HUES64 (cell line): ENCODE data around the gene TMEM114.

Source experiments
- H3K27ac ChIP-seq: 2 replicates; pipeline ENCODE4 v1.7.0; 2013; ENCODE audit warnings: low read depth, low read length, inconsistent platforms
- H3K27me3 ChIP-seq: 2 replicates; pipeline ENCODE4 v1.6.1; 2013; ENCODE audit warnings: mild to moderate bottlenecking, low read length; ENCODE audit not compliant: insufficient read depth
- H3K36me3 ChIP-seq: 2 replicates; pipeline ENCODE4 v1.6.1; 2013; ENCODE audit warnings: mild to moderate bottlenecking, low read length; ENCODE audit not compliant: insufficient read depth
- H3K4me1 ChIP-seq: 2 replicates; pipeline ENCODE4 v1.6.1; 2013; ENCODE audit warnings: mild to moderate bottlenecking, low read length, moderate library complexity; ENCODE audit not compliant: insufficient read depth
- H3K4me3 ChIP-seq: 2 replicates; pipeline ENCODE4 v1.5.1; 2013; ENCODE audit warnings: mild to moderate bottlenecking, low read length, moderate library complexity
- H3K9ac ChIP-seq: 2 replicates; pipeline ENCODE4 v1.6.1; 2013; ENCODE audit warnings: mild to moderate bottlenecking, low read depth, low read length
- H3K9me3 ChIP-seq: 2 replicates; pipeline ENCODE4 v1.6.1; 2013; ENCODE audit warnings: low read depth, low read length; ENCODE audit not compliant: insufficient read depth
- WGBS: fragments of 150-250, 120-280 bp; methylation state at CpG from one replicate; pipeline ENCODE4 v1.1.7; 2013; ENCODE audit warnings: missing lambda C conversion rate; 5-methylcytosine and 5-hydroxymethylcytosine counted together

The TMEM114 gene

DNA sequence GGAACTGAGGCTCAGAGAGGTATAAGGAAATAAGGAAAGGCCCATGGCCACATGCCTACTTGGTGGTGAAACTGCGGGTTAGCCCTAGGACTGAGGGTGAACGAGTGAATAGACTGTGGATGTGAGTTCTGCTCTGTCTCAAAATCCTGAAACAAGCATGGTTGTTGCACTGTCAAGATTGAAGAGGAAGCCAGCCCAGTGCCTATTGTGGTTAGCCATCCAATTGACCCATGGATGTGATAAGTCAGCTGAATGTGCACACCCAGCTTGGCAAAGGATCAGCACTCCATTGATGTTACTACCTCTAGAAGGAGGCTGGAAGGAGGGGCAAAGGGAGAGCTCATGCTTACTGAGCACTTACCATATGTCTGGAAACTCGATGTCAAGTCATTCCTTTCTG is 4.5 kb downstream of the TMEM114 start:
- Histone ChIP-seq H3K4me1 (peaks cover 3% of the 10 kb centered on the region; the same call in 1 of the 2 replicates), H3K27ac (no peak overlapping the region), H3K9me3 (no peaks in the 10 kb centered on the region), H3K4me3 (no peak overlapping the region), H3K27me3 (peaks cover 47% of the 10 kb centered on the region), H3K9ac (no peak overlapping the region), H3K36me3 (no peaks in the 10 kb centered on the region)
- 89% methylated on average over 3 of the region's 3 CpGs for WGBS

DNA sequence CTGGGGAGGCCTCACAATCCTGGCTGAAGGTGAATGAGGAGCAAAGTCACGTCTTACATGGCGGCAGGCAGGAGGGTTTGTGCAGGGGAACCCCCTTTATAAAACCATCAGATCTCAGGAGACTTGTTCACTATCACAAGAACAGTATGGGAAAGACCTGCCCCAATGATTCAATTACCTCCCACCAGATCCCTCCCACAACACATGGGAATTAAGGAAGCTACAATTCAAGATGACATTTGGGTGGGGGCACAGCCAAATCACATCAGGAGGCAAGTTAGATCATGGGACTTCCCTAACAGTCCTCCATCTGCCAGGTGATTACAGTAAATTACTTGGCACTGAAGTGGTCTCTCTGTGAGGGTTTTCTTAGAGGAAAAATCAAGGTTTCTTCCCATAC is 5.3 kb downstream of the TMEM114 start:
- Histone ChIP-seq H3K9me3 (no peaks in the 10 kb centered on the region), H3K27me3 (peaks cover 39% of the 10 kb centered on the region), H3K36me3 (no peaks in the 10 kb centered on the region), H3K4me3 (no peak overlapping the region), H3K27ac (no peak overlapping the region), H3K9ac (no peak overlapping the region), H3K4me1 (peaks cover 3% of the 10 kb centered on the region; the same call in 1 of the 2 replicates)
- WGBS = 64% methylated on average over 2 of the region's 2 CpGs

DNA sequence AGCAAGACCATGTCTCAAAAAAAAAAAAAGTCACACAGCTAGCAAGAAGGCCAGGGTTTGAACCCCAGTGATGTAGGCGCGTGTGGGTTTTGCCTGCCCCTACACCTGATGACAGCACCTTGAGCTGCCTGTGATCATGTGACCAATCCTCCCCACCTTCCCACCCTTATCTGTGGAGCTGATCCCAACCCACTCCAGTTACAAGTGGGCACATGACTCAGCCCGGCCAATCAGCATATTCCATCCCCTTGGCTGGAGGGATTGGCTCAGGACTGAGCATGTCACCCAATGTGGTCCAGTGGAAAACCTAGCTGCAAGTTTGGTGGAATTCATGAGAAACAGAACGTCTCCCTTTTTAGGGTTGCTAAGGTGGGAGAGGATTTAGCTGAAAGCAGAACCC is 6.6 kb downstream of the TMEM114 start:
- 82% methylated on average over 4 of the region's 4 CpGs for WGBS
- H3K27ac ChIP-seq = no peak overlapping the region
- no peak overlapping the region for H3K9ac ChIP-seq
- peaks cover 3% of the 10 kb centered on the region; the same call in 1 of the 2 replicates for H3K4me1 ChIP-seq
- no peaks in the 10 kb centered on the region for H3K36me3 ChIP-seq
- H3K9me3 ChIP-seq = no peaks in the 10 kb centered on the region
- H3K4me3 ChIP-seq = no peak overlapping the region
- H3K27me3 ChIP-seq = peaks cover 26% of the 10 kb centered on the region

DNA sequence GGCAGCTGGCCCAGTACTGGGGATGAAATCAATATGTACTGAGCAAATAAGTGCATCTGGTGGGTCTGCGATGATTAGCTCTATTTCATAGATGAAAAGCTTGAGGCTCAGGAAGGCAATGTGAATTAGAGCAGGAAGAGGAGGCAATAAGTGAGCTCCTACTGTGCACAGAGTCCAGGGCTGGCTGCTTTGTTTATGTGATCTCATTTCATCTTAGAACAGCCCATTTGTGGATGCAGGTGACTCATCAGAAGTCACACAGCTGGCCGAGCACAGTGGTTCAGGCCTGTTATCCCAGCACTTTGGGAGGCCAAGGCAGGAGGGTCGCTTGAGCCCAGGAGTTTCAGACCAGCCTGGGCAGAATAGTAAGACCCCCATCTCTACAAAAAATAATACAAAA is 7.1 kb downstream of the TMEM114 start:
- 93% methylated on average over 3 of the region's 3 CpGs for WGBS
- H3K4me1 ChIP-seq = peaks cover under 1% of the 10 kb centered on the region; the same call in 1 of the 2 replicates
- H3K9me3 ChIP-seq = no peaks in the 10 kb centered on the region
- no peak overlapping the region for H3K4me3 ChIP-seq
- H3K36me3 ChIP-seq = no peaks in the 10 kb centered on the region
- peaks cover 21% of the 10 kb centered on the region for H3K27me3 ChIP-seq
- H3K9ac ChIP-seq = no peak overlapping the region
- no peak overlapping the region for H3K27ac ChIP-seq

DNA sequence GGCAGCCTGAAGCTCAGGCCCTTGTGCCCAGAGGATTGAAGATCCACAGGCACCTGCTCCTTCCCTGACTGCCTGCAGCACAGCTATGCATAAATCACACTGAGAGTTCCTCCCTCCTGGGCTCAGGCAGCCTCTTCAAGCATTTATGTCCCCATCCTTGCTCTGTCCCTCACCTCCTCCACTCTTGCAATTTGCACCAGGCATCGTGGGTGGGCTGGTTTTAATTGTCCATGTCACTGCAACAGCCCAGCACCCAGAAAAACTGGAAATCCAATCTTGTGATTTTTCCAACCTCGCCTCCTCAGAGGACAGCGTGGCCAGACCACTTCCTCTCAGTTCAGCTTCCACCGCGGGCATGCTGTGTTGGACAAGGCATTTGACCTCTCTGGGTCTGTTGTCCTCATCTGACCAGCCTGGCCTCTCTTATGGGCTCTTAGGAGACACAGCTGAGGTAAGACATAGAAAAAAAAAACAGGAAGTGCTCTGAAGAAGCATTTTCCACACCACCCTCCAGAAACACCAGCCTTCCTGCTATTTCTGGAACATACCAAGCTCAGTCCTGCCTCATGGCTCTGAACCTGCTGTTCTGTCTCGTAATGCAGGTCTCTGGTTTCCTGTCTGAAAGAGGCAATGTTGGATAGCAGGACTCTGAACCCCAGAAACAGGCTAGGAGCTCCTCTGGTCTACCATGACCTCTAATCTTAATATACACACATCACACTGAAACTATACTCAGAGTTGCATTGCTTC is 8.3 kb downstream of the TMEM114 start:
- H3K9me3 ChIP-seq = no peaks in the 10 kb centered on the region
- no peak overlapping the region for H3K4me3 ChIP-seq
- H3K27ac ChIP-seq = no peak overlapping the region
- 80% methylated on average over 6 of the region's 6 CpGs for WGBS
- no peaks in the 10 kb centered on the region; the same call in 1 of the 2 replicates for H3K4me1 ChIP-seq
- H3K36me3 ChIP-seq = no peaks in the 10 kb centered on the region
- H3K9ac ChIP-seq = no peak overlapping the region
- H3K27me3 ChIP-seq = peaks cover 9% of the 10 kb centered on the region

DNA sequence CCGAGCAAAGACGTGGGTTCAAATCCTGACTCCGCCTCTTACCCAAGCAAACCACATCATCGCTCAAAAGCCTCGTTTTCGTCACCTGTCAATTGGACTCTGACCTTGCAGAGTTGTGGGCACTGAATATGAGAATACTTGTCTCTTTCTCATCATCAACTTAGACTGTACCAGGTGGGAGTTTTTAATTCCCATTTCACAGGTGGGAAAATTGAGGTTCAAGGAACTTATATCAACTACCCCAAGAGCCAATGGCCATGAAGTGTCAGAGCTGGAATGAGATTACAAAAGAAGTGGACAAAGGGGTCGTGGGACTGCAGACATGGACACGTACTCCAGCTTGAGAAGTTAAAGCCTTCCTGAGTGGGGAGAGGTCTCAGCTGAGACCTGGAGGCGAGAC is 10.8 kb downstream of the TMEM114 start:
- Histone ChIP-seq H3K9ac (no peak overlapping the region), H3K27me3 (no peaks in the 10 kb centered on the region), H3K36me3 (no peaks in the 10 kb centered on the region), H3K27ac (no peak overlapping the region), H3K4me1 (no peaks in the 10 kb centered on the region; the same call in 1 of the 2 replicates), H3K9me3 (no peaks in the 10 kb centered on the region), H3K4me3 (no peak overlapping the region)
- 88% methylated on average over 9 of the region's 9 CpGs for WGBS

DNA sequence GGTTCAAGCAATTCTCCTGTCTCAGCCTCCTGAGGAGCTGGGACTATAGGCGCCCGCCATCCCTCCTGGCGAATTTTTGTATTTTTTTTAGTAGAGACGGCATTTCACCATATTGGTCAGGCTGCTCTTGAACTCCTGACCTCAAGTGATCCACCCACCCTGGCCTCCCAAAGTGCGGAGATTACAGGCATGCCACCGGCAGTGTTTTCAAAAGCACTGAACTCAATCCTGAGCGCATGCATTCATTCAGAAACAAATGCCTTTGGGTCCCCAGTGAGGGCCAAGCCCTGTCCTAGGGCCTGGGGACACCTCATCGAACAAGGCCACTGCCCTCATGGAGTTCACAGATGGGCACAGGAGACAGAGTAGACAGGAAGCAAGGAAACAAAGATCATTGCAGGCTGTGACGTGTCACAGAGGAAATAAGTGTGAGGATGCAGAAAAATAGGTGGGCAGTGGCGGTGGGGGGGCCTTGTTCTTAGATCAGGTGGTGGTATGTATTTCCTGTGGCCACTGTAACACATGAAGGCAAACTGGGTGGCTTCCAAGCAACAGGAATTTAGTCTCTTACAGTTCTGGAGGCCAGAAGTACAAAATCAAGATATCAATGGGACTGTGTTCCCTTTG is 12.5 kb downstream of the TMEM114 start:
- Histone ChIP-seq H3K9me3 (no peaks in the 10 kb centered on the region), H3K27me3 (no peaks in the 10 kb centered on the region), H3K4me3 (no peak overlapping the region), H3K9ac (no peak overlapping the region), H3K4me1 (0 out of 2 replicates have a peak, but pooled peaks cover 2% of the 10 kb centered on the region), H3K27ac (no peak overlapping the region), H3K36me3 (no peaks in the 10 kb centered on the region)
- WGBS = 91% methylated on average over 10 of the region's 10 CpGs

DNA sequence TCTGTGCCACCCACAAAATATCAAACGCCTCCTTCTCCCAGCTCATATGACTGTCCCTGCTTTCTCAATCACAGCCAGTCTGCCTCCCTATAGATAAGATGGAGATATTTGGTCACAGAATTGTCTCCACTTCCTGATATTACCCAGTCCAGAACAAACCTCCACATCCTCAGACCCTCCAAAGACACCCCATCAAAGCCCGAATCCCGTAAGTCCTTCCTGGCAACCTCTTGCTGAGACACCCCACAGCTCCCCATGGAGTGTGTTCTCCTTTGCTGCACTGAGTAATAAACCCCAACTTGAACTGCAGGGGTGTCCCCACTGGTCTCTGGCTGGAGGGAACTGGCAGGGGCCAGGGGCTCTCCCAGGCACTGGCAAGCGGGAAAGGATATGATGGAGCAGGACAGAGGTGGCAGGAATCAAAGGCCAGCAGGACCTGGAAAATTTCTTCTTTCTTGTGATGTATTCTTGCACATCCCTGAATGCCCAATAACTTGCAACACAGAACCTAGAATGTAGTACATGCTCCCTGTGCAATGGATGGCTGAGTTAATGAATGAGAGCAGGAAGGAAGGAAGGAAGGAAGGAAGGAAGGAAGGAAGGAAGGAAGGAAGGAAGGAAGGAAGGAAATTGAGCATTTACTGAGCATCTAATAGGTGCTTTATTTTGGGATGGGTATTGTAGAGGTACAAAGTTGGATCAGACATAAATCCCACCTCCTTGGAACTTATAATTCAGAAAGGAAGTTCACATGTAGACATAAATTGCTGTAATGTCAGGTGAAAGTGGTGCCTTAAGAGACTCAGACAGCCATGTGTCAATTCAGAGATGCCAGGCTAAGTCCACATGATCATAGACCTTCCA is 13.9 kb downstream of the TMEM114 start:
- Histone ChIP-seq H3K36me3 (no peaks in the 10 kb centered on the region), H3K4me1 (peaks cover 8% of the 10 kb centered on the region; the same call in 1 of the 2 replicates), H3K9me3 (no peaks in the 10 kb centered on the region), H3K9ac (no peak overlapping the region), H3K27ac (no peak overlapping the region), H3K27me3 (no peaks in the 10 kb centered on the region), H3K4me3 (no peak overlapping the region)
- 91% methylated on average over 4 of the region's 4 CpGs for WGBS

DNA sequence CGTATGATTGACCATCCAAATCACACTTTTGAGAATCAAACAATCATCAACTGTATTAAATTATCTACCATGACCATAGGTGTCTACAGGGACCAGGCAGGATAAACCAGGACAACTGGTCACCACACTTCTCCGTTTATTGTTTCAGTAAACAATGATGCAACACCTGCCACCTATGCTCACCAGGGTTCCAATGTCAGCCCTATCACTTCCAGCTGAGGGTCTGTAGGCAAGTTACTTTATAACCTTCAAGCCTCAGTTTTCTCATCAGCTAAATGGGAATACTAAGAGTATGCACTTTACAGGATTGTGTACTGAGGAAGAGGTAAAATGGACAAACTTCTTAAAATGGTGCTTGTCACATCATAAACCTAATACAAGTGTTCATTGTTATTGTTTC is 14.9 kb downstream of the TMEM114 start:
- 88% methylated on average over 2 of the region's 2 CpGs for WGBS
- H3K4me3 ChIP-seq = no peak overlapping the region
- H3K9me3 ChIP-seq = no peaks in the 10 kb centered on the region
- no peak overlapping the region for H3K27ac ChIP-seq
- no peaks in the 10 kb centered on the region for H3K27me3 ChIP-seq
- no peaks in the 10 kb centered on the region for H3K36me3 ChIP-seq
- no peak overlapping the region for H3K9ac ChIP-seq
- H3K4me1 ChIP-seq = peaks cover 15% of the 10 kb centered on the region

DNA sequence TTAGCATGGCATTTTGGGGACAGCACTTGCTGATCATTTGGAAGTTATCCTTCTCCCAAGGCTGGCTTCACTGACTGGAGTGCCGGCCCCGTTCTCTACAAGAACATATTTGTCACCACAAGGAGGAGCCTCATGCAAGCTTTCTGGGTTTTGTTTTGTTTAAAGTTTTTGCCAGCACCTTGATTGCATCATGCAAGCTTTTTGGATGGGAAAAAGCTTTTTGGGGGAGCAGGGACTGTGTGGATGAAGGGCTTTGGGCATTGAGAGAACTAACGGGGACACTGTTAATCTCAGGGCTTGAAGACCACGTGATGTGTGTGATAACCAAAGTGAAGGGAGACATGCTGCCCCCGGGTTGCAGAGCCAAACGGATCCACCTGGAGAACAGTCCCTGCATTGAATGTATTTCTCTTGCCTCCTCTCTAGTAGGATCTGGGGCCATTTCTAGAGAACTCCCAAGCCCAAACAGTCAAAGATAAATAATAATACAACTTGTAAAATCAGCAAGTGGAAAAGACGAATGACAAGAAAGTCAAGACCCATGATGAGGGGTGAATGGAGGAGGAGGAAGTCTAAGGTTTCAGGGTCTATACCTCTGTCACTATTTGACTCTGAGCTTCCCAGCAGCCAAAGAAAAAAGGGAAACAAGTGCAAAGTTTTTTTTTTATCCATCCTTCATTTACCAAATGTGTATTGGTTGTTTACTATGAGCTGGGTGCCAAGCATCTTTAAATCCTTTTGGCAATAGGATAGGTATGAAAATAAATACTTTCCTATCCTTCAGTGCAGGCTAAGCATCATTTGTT is 17.2 kb downstream of the TMEM114 start:
- whole genome bisulfite sequencing = 47% methylated on average over 7 of the region's 7 CpGs
- H3K9me3 ChIP-seq = no peaks in the 10 kb centered on the region
- H3K36me3 ChIP-seq = no peaks in the 10 kb centered on the region
- H3K27ac ChIP-seq = peak overlapping the region; percentile 61; the same call in 1 of the 2 replicates
- no peak overlapping the region for H3K4me3 ChIP-seq
- peaks cover 23% of the 10 kb centered on the region for H3K4me1 ChIP-seq
- H3K9ac ChIP-seq = peak overlapping the region; percentile 48
- no peaks in the 10 kb centered on the region for H3K27me3 ChIP-seq
